Left lung (tissue), 10 donors: Measurements from ENCODE around the gene RHOG. TPM values are rescaled to one million over a fixed set of nuclear protein-coding genes. Genes with fewer than 3 reads are reported as not detected.
A peak's percentile ranks its signal among the peaks of the same experiment; 100 is the strongest.

Experiments
- ATAC-seq: fragments of 200-7000 bp; cut with Tn5 transposase; one replicate; pipeline ENCODE4 v1.9.1; 2020; ENCODE audit warnings: moderate library complexity
- DNase-seq, 4 donors: peaks; one replicate each; pipeline ENCODE4 v3.0.0-alpha.2; 2013 to 2020
- H3K27ac ChIP-seq, 2 donors: fragments of 200-600 bp; sonication (generic) in 1 of 2; one replicate each; pipeline versions ENCODE4 v1.5.0 to v1.8.0; 2020 to 2021
- H3K27me3 ChIP-seq, 2 donors: fragments of 200-600 bp; sonication (generic) in 1 of 2; one replicate each; pipeline versions ENCODE4 v1.5.0 to v1.8.0; 2020 to 2021
- H3K36me3 ChIP-seq, 2 donors: fragments of 200-600 bp; sonication (generic) in 1 of 2; one replicate each; pipeline versions ENCODE4 v1.5.0 to v1.8.0; 2020 to 2021
- H3K4me1 ChIP-seq, 2 donors: fragments of 200-600 bp; one replicate each; pipeline ENCODE4 v1.8.0; 2021
- H3K4me3 ChIP-seq, 2 donors: fragments of 200-600 bp; sonication (generic) in 1 of 2; one replicate each; pipeline versions ENCODE4 v1.5.0 to v1.8.0; 2020 to 2021; ENCODE audit warnings: mild to moderate bottlenecking in 1 of 2
- H3K9me3 ChIP-seq, 2 donors: fragments of 200-600 bp; sonication (generic) in 1 of 2; one replicate each; pipeline versions ENCODE4 v1.5.0 to v1.8.0; 2020 to 2021
- CTCF ChIP-seq, 2 donors: fragments of 200-600 bp; sonication (generic) in 1 of 2; IDR thresholded peaks; one replicate each; pipeline versions ENCODE4 v1.5.0 to v1.8.0; 2021; ENCODE audit warnings: antibody characterized with exemption in 2 of 2
- intact Hi-C, 2 donors: fragments of 100-400 bp; cut with DNase I; formaldehyde crosslinking; loops; one replicate each; pipeline versions ENCODE4 v1.11.2 to v1.14.2; 2022
- polyA plus RNA-seq, 6 donors: library from polyadenylated mRNA; unstranded; fragments of 120-200 nt; gene quantifications; one replicate each; pipeline ENCODE4 v1.2.1, GENCODE V29; 2013; ENCODE audit not compliant: insufficient read length in 6 of 6
- total RNA-seq, 2 donors: library from RNA; stranded (reverse); fragmentation: NEBNext Ultra II Directional; extraction: Animal tissue kit (Norgen Biotek cat#: 25700); gene quantifications; one replicate each; pipeline ENCODE4 v1.2.1, GENCODE V29; 2021
- donor health status: DM: no; HTN: yes; CAD: no.
- donor health status: DM: no; HTN: no; CAD: no.

Gene RHOG
- total and polyA plus RNA-seq, 8 donors: 22.0 to 109 (median 29.4) TPM

- peak; percentile 96 for ATAC-seq
- Histone ChIP-seq H3K4me1 (peaks cover 16 to 42% of the 10 kb centered on the region in 2 donors), H3K36me3 (peaks cover 0 to 19% of the 10 kb centered on the region in 2 donors), H3K9me3 (no peaks in the 10 kb centered on the region), H3K27ac (peak within 1 kb of the TSS; percentile 94), H3K4me3 (peak within 1 kb of the TSS; percentile 76 to 78), H3K27me3 (no peaks in the 10 kb centered on the region)
- intact Hi-C loops: no loop called here
- TF ChIP-seq CTCF (IDR thresholded peaks at IDR 0.05): peak in 1 of 2 donors; percentile 27
- DNase-seq: peak; percentile 99 to 100 (median 100)
Measured at GRCh38 chr11:3797329-3798090, 43.2 kb downstream of the RHOG start, which contains the start of gene NUP98. TSS of gene NUP98 (minus strand) at chr11:3797554. CDS start at chr11:3782117, 15,437 bp downstream.

GRCh38 chr11:3796801-3797328 is 43.9 kb downstream of the RHOG start:
- Histone ChIP-seq H3K36me3 (peaks cover 0 to 25% of the 10 kb centered on the region in 2 donors), H3K4me3 (peak overlapping the region; percentile 76 to 78), H3K4me1 (peaks cover 16 to 42% of the 10 kb centered on the region in 2 donors), H3K27ac (peak overlapping the region; percentile 91 to 94), H3K9me3 (no peaks in the 10 kb centered on the region), H3K27me3 (no peaks in the 10 kb centered on the region)
- TF ChIP-seq CTCF (IDR thresholded peaks at IDR 0.05): no peak
- intact Hi-C loops: no loop called here
- ATAC-seq (peak; percentile 36), DNase-seq (no peak)

- H3K4me1 ChIP-seq: peaks cover 16 to 42% of the 10 kb centered on the region in 2 donors
- H3K4me3 ChIP-seq: peak overlapping the region; percentile 76 to 78
- H3K27me3 ChIP-seq: no peaks in the 10 kb centered on the region
- ATAC-seq: no peak
- intact Hi-C loops: no loop called here
- H3K36me3 ChIP-seq: peaks cover 0 to 30% of the 10 kb centered on the region in 2 donors
- no peak for TF ChIP-seq CTCF (IDR thresholded peaks at IDR 0.05)
- DNase-seq: no peak
- peak overlapping the region; percentile 91 to 94 for H3K27ac ChIP-seq
- no peaks in the 10 kb centered on the region for H3K9me3 ChIP-seq
Measured at GRCh38 chr11:3796346-3796745, 44.4 kb downstream of the RHOG start.

GRCh38 chr11:3796002-3796311 is 44.8 kb downstream of the RHOG start:
- Histone ChIP-seq H3K4me1 (peaks cover 16 to 45% of the 10 kb centered on the region in 2 donors), H3K36me3 (peaks cover 0 to 34% of the 10 kb centered on the region in 2 donors), H3K27ac (peak overlapping the region in 1 of 2 donors; percentile 94), H3K4me3 (peak overlapping the region; percentile 76 to 78), H3K27me3 (no peaks in the 10 kb centered on the region), H3K9me3 (no peaks in the 10 kb centered on the region)
- intact Hi-C loops: no loop called here
- no peak for TF ChIP-seq CTCF (IDR thresholded peaks at IDR 0.05)
- ATAC-seq (no peak), DNase-seq (no peak)
